ENCODE measurements around the gene JCAD. TPM values are rescaled to one million over a fixed set of nuclear protein-coding genes. Genes with fewer than 3 reads are reported as not detected.

The JCAD gene
- total RNA-seq, 1 experiment from 2014 or later: 10.0 TPM

DNA sequence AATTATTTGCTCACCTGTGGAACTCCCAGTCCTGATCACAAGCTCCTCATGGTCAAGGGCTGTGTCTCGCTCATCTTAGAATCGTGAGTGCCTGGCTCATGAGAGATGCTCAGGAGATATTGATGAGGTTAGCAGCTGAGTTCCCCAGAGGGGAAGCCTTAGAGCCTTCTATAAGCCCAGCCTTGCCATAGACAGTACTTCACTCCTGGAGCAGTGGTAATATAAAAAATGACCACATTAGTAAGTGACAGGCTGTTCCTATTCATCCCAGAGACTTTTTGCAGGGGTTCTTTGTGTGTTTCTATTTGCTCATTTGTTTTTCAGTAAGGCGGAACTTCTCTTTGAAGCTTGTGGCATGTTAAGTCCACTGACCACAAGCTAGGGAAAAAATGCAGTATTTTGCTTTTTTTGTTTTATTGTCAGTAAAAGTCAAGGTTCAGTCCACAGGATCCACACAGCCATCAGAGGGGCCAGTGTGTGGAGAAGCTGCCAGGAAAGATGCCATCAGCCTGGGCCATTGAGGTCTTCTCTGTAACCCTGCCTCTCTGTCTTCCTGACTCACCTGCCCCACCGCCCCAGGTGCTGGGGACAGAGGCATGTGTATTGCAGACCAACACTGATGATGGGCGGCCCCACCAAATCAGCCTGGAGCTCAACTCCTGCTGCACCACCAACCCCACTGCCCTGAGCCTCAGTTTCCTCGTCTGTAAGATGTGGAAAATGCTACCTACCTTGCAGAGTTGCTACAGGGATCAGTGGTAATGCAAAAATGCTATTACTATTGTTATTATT, 36.4 kb upstream of the JCAD start:
- CTCF ChIA-PET: interaction anchor here (0.6 kb wide), 1 partner anchor 1258 kb away, joined by 5 read pairs; no protein-coding TSS in a partner anchor
- no TSS peak for BruUV-seq (replicated peaks)

DNA sequence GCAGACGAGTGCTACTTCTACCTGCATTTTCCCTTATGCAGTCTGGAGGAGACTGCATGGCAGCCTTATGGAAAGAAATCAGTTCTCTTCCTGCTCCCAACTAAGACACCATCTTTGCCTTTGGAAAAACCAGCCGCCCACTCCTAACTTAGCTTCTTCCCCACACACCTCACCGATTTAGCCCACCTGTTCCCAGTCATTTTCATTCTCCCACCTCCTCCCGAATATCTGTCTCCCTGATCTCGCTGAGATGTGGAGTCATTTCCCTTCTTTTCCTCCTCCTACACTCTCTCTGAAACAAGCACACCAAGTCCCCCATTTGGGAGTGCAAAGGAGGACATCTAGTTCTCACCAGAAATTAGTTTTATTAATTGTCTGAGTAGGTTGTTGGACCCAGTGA, 35.2 kb upstream of the JCAD start:
- no peaks in the 10 kb centered on the region for H3K9me3 Mint-ChIP-seq (ENCODE audit: unreplicated experiment)
- TF ChIP-seq, protein P1, sequence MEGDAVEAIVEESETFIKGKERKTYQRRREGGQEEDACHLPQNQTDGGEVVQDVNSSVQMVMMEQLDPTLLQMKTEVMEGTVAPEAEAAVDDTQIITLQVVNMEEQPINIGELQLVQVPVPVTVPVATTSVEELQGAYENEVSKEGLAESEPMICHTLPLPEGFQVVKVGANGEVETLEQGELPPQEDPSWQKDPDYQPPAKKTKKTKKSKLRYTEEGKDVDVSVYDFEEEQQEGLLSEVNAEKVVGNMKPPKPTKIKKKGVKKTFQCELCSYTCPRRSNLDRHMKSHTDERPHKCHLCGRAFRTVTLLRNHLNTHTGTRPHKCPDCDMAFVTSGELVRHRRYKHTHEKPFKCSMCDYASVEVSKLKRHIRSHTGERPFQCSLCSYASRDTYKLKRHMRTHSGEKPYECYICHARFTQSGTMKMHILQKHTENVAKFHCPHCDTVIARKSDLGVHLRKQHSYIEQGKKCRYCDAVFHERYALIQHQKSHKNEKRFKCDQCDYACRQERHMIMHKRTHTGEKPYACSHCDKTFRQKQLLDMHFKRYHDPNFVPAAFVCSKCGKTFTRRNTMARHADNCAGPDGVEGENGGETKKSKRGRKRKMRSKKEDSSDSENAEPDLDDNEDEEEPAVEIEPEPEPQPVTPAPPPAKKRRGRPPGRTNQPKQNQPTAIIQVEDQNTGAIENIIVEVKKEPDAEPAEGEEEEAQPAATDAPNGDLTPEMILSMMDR (IDR thresholded peaks at IDR 0.05; ENCODE audit: insufficient read depth in 1 of 2, low read depth in 1 of 2, low read length in 1 of 2, severe bottlenecking in 1 of 2, unreplicated experiment in 1 of 2): no peak

More for the DNA sequence above, 36.4 kb upstream of the JCAD start:
- POLR2A ChIA-PET: no interaction called here
- DNase-seq: no peak
- H3K27me3 ChIP-seq (replicated peaks; ENCODE audit: control insufficient read depth, insufficient read depth, low read length): no peaks in the 10 kb centered on the region
- Mint-ChIP-seq H3K27ac (ENCODE audit: unreplicated experiment) (no peak overlapping the region), H3K36me3 (ENCODE audit: insufficient read depth, unreplicated experiment) (no peaks in the 10 kb centered on the region), H3K4me1 (ENCODE audit: low read depth, unreplicated experiment) (peaks cover 35% of the 10 kb centered on the region), H3K27me3 (ENCODE audit: insufficient read depth, unreplicated experiment) (no peaks in the 10 kb centered on the region), H3K9me3 (ENCODE audit: unreplicated experiment) (no peaks in the 10 kb centered on the region), H3K4me3 (ENCODE audit: unreplicated experiment) (no peak overlapping the region)
- intact Hi-C loops (cut with micrococcal nuclease; ENCODE audit: unreplicated experiment): no loop called here
- TF ChIP-seq, protein P1 (IDR thresholded peaks at IDR 0.05; ENCODE audit: insufficient read depth in 1 of 2, low read depth in 1 of 2, low read length in 1 of 2, severe bottlenecking in 1 of 2, unreplicated experiment in 1 of 2): no peak
- no peak overlapping the region for H3K4me3 ChIP-seq (ENCODE audit: low read depth, low read length)
- no peaks in the 10 kb centered on the region for H3K9me3 ChIP-seq
- H3K36me3 ChIP-seq (ENCODE audit: control insufficient read depth, insufficient read depth, low read length): no peaks in the 10 kb centered on the region
- peaks cover 9% of the 10 kb centered on the region; the same call in 1 of the 2 replicates for H3K4me1 ChIP-seq

DNA sequence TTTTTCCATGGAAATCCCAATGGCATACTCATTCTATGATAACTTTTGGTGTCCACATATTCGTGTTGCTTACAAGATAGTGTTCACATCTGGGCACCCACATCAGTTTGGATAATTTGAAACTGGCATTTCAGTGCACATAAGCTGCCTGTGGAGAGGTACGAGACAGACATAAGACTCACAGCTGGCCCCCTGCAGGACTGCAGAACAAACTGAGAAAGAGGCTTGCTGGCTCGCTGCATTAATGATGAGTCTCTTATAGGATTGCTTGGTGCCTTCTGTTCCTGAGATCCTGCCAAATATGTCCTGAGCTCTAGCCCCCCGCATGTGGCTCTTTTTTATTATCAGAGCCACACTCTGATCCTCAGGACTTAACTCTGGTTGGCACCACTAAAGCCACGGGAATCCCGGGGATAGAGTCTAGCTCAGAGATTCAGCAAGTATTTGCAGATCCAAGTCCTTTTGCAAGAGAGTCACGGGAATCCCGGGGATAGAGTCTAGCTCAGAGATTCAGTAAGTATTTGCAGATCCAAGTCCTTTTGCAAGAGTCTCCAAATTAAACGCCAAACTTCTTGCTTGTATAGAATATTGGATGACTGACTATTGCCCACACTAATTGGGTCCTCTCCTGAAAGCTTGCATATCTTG, 34.0 kb upstream of the JCAD start:
- no peaks in the 10 kb centered on the region for H3K36me3 ChIP-seq (ENCODE audit: control insufficient read depth, insufficient read depth, low read length)
- Mint-ChIP-seq H3K27ac (ENCODE audit: unreplicated experiment) (no peak overlapping the region), H3K4me3 (ENCODE audit: unreplicated experiment) (no peak overlapping the region), H3K27me3 (ENCODE audit: insufficient read depth, unreplicated experiment) (no peaks in the 10 kb centered on the region), H3K36me3 (ENCODE audit: insufficient read depth, unreplicated experiment) (no peaks in the 10 kb centered on the region), H3K9me3 (ENCODE audit: unreplicated experiment) (no peaks in the 10 kb centered on the region), H3K4me1 (ENCODE audit: low read depth, unreplicated experiment) (peaks cover 16% of the 10 kb centered on the region)
- no peak overlapping the region for H3K4me3 ChIP-seq (ENCODE audit: low read depth, low read length)
- ChIA-PET POLR2A (no interaction called here), CTCF (interaction anchor here (1.3 kb wide), 1 partner anchor 95 kb away, joined by 6 read pairs; no protein-coding TSS in a partner anchor)
- intact Hi-C loops (cut with micrococcal nuclease; ENCODE audit: unreplicated experiment): no loop called here
- H3K27me3 ChIP-seq (replicated peaks; ENCODE audit: control insufficient read depth, insufficient read depth, low read length): no peaks in the 10 kb centered on the region
- H3K4me1 ChIP-seq: peaks cover 2% of the 10 kb centered on the region; the same call in 1 of the 2 replicates
- BruUV-seq (replicated peaks): no TSS peak
- no peaks in the 10 kb centered on the region for H3K9me3 ChIP-seq
- TF ChIP-seq, protein P1 (IDR thresholded peaks at IDR 0.05; ENCODE audit: insufficient read depth in 1 of 2, low read depth in 1 of 2, low read length in 1 of 2, severe bottlenecking in 1 of 2, unreplicated experiment in 1 of 2): peak; percentile 14 to 16
- DNase-seq: no peak

More for the DNA sequence above, 35.2 kb upstream of the JCAD start:
- intact Hi-C loops (cut with micrococcal nuclease; ENCODE audit: unreplicated experiment): no loop called here
- DNase-seq: no peak
- H3K36me3 ChIP-seq (ENCODE audit: control insufficient read depth, insufficient read depth, low read length): no peaks in the 10 kb centered on the region
- no peaks in the 10 kb centered on the region for H3K36me3 Mint-ChIP-seq (ENCODE audit: insufficient read depth, unreplicated experiment)
- H3K4me1 Mint-ChIP-seq (ENCODE audit: low read depth, unreplicated experiment): peaks cover 26% of the 10 kb centered on the region
- CTCF ChIA-PET: no interaction called here
- H3K9me3 ChIP-seq: no peaks in the 10 kb centered on the region
- POLR2A ChIA-PET: no interaction called here
- no peak overlapping the region for H3K27ac Mint-ChIP-seq (ENCODE audit: unreplicated experiment)
- no peaks in the 10 kb centered on the region for H3K27me3 Mint-ChIP-seq (ENCODE audit: insufficient read depth, unreplicated experiment)
- H3K27me3 ChIP-seq (replicated peaks; ENCODE audit: control insufficient read depth, insufficient read depth, low read length): no peaks in the 10 kb centered on the region
- peaks cover 9% of the 10 kb centered on the region; the same call in 1 of the 2 replicates for H3K4me1 ChIP-seq
- no peak overlapping the region for H3K4me3 ChIP-seq (ENCODE audit: low read depth, low read length)
- H3K4me3 Mint-ChIP-seq (ENCODE audit: unreplicated experiment): no peak overlapping the region
- no TSS peak for BruUV-seq (replicated peaks)
